ENCODE results near the gene USP26.
"Not testable (repeated sequence)": the region's sequence is repeated elsewhere in the genome, so short reads cannot be mapped to it uniquely, and the experiment has no call there.

The USP26 gene

GRCh38 chrX:133097031-133097430 is at the start of gene USP26:
Gene USP26 (minus strand): TSS chrX:133097109. CDS start chrX:133028220, 68,889 bp downstream.
- no peak for DNase-seq

- DNase-seq = no peak
Observed at GRCh38 chrX:133134282-133134681, 37.4 kb upstream of the USP26 start.

- DNase-seq = no peak
Observed at GRCh38 chrX:133120406-133120805, 23.5 kb upstream of the USP26 start.

- no peak for DNase-seq
Observed at GRCh38 chrX:133094098-133094731, 2.7 kb downstream of the USP26 start.

- DNase-seq = no peak
Observed at GRCh38 chrX:133090236-133090809, 6.6 kb downstream of the USP26 start.

GRCh38 chrX:133089411-133089810 is 7.5 kb downstream of the USP26 start:
- no peak for DNase-seq

- no peak for DNase-seq
Observed at GRCh38 chrX:133085785-133086184, 11.1 kb downstream of the USP26 start.

- not testable (repeated sequence) for DNase-seq
Observed at GRCh38 chrX:133085056-133085455, 11.9 kb downstream of the USP26 start.

- DNase-seq = no peak
Observed at GRCh38 chrX:133083899-133084298, 13.0 kb downstream of the USP26 start.

GRCh38 chrX:133081990-133082389 is 14.9 kb downstream of the USP26 start:
- no peak for DNase-seq

- not testable (repeated sequence) for DNase-seq
Observed at GRCh38 chrX:133077856-133078255, 19.1 kb downstream of the USP26 start.

GRCh38 chrX:133072566-133072965 is 24.3 kb downstream of the USP26 start:
- DNase-seq = no peak

- no peak for DNase-seq
Observed at GRCh38 chrX:133068461-133068860, 28.4 kb downstream of the USP26 start.

GRCh38 chrX:133056341-133056740 is 40.6 kb downstream of the USP26 start:
- DNase-seq = no peak

GRCh38 chrX:133054761-133055405 is 42.0 kb downstream of the USP26 start:
- no peak for DNase-seq

- DNase-seq = no peak
Observed at GRCh38 chrX:133053861-133054598, 42.9 kb downstream of the USP26 start.

- no peak for DNase-seq
Observed at GRCh38 chrX:133048751-133049150, 48.2 kb downstream of the USP26 start.

- DNase-seq = no peak
Observed at GRCh38 chrX:133046601-133047000, 50.3 kb downstream of the USP26 start.

- no peak for DNase-seq
Observed at GRCh38 chrX:133045986-133046385, 50.9 kb downstream of the USP26 start.

GRCh38 chrX:133044145-133044786 is 52.6 kb downstream of the USP26 start:
- DNase-seq = not testable (repeated sequence)

- no peak for DNase-seq
Observed at GRCh38 chrX:133042260-133042659, 54.6 kb downstream of the USP26 start.

GRCh38 chrX:133033010-133033409 is 63.9 kb downstream of the USP26 start:
- DNase-seq = no peak

GRCh38 chrX:133018229-133018628 is 78.7 kb downstream of the USP26 start:
- no peak for DNase-seq
